IMR-90 (cell line): ENCODE data around the gene RENBP. TPM values are rescaled to one million over a fixed set of nuclear protein-coding genes. Genes with fewer than 3 reads are reported as not detected.

Source experiments
- ATAC-seq: fragments of 200-7000 bp; cut with Tn5 transposase; 2 replicates; pipeline ENCODE4 v1.9.1; 2020; ENCODE audit warnings: low read depth, mild to moderate bottlenecking, moderate library complexity
- BruUV-seq: library from RNA; stranded (reverse); fragments of 400-500 nt; replicated peaks from 2 replicates; lab custom pipeline; 2021; lab: Mats Ljungman, UMichigan
- CTCF ChIA-PET: fragments of 300-600 bp; formaldehyde crosslinking; extraction: SDS; loops from one replicate; lab custom pipeline; 2021; ENCODE audit warnings: antibody characterized with exemption; lab: Yijun Ruan, JAX
- POLR2A ChIA-PET: fragments of 300-600 bp; sonication (Branson Sonifier 250); formaldehyde crosslinking; loops from one replicate; lab custom pipeline; 2022; ENCODE audit warnings: antibody characterized with exemption; ENCODE audit not compliant: unreplicated experiment; lab: Charles Lee
- DNase-seq: peaks from one replicate; pipeline ENCODE4 v3.0.0; 2013
- H2AFZ ChIP-seq: replicated peaks from 2 replicates; pipeline ENCODE3; 2013; ENCODE audit warnings: low read length, mild to moderate bottlenecking; ENCODE audit not compliant: poor library complexity
- H2AK5ac ChIP-seq: 2 replicates; pipeline ENCODE4 v1.6.1; 2013; ENCODE audit warnings: low read depth, low read length, inconsistent platforms
- H2AK9ac ChIP-seq: replicated peaks from 2 replicates; pipeline ENCODE3; 2013; ENCODE audit warnings: mild to moderate bottlenecking, low read depth, low read length, moderate library complexity; ENCODE audit not compliant: poor library complexity
- H2BK120ac ChIP-seq: 2 replicates; pipeline ENCODE4 v1.6.1; 2013; ENCODE audit warnings: low read depth, low read length, inconsistent platforms
- H2BK15ac ChIP-seq: 3 replicates; pipeline ENCODE4 v1.6.1; 2013; ENCODE audit warnings: low read depth, low read length, inconsistent platforms
- H2BK20ac ChIP-seq: 2 replicates; pipeline ENCODE4 v1.6.1; 2013; ENCODE audit warnings: low read depth, mild to moderate bottlenecking, inconsistent platforms, low read length, moderate library complexity
- H2BK5ac ChIP-seq: 2 replicates; pipeline ENCODE4 v1.6.1; 2013; ENCODE audit warnings: mild to moderate bottlenecking, low read depth, low read length, inconsistent platforms; ENCODE audit not compliant: poor library complexity, severe bottlenecking
- H3K14ac ChIP-seq: replicated peaks from 2 replicates; pipeline ENCODE4 v1.6.1; 2013; ENCODE audit warnings: low read depth, low read length, inconsistent platforms
- H3K18ac ChIP-seq: 2 replicates; pipeline ENCODE4 v1.6.1; 2013; ENCODE audit warnings: low read depth, low read length, control low read depth
- H3K23ac ChIP-seq: 2 replicates; pipeline ENCODE4 v1.6.1; 2013; ENCODE audit warnings: low read depth, low read length, inconsistent platforms
- H3K27ac ChIP-seq: 2 replicates; pipeline ENCODE4 v1.5.1; 2013; ENCODE audit warnings: mild to moderate bottlenecking, control low read depth, low read length; ENCODE audit not compliant: insufficient read depth
- H3K27me3 ChIP-seq: 2 replicates; pipeline ENCODE4 v1.6.1; 2013; ENCODE audit warnings: low read length; ENCODE audit not compliant: control insufficient read depth, insufficient read depth
- H3K36me3 ChIP-seq: 2 replicates; pipeline ENCODE4 v1.6.1; 2013; ENCODE audit warnings: low read length, mixed read lengths; ENCODE audit not compliant: control insufficient read depth, insufficient read depth
- H3K4ac ChIP-seq: 2 replicates; pipeline ENCODE4 v1.6.1; 2013; ENCODE audit warnings: low read depth, low read length, inconsistent platforms
- H3K4me1 ChIP-seq: 2 replicates; pipeline ENCODE4 v1.6.1; 2013; ENCODE audit warnings: low read length, mixed read lengths; ENCODE audit not compliant: control insufficient read depth, insufficient read depth
- H3K4me2 ChIP-seq: 2 replicates; pipeline ENCODE4 v1.6.1; 2013; ENCODE audit warnings: low read depth, mild to moderate bottlenecking, control low read depth, low read length, moderate library complexity
- H3K4me3 ChIP-seq: 2 replicates; pipeline ENCODE4 v1.5.1; 2013; ENCODE audit warnings: low read depth, mild to moderate bottlenecking, control low read depth, low read length, moderate library complexity; ENCODE audit not compliant: insufficient read depth
- H3K56ac ChIP-seq: 2 replicates; pipeline ENCODE4 v1.6.1; 2013; ENCODE audit warnings: low read length, inconsistent platforms; ENCODE audit not compliant: insufficient read depth; ENCODE audit errors: extremely low read depth
- H3K79me1 ChIP-seq, 2 experiments: 2 replicates each; pipeline ENCODE4 v1.6.1; 2013; ENCODE audit warnings: low read length in 2 of 2, inconsistent platforms in 1 of 2, low read depth in 1 of 2
- H3K9ac ChIP-seq: 2 replicates; pipeline ENCODE4 v1.6.1; 2013; ENCODE audit warnings: low read depth, low read length, control low read depth
- H3K9me1 ChIP-seq: 2 replicates; pipeline ENCODE4 v1.6.1; 2013; ENCODE audit warnings: low read length, inconsistent platforms; ENCODE audit not compliant: insufficient read depth
- H3K9me3 ChIP-seq: 2 replicates; pipeline ENCODE4 v1.6.1; 2013; ENCODE audit warnings: low read length; ENCODE audit not compliant: control insufficient read depth, insufficient read depth
- H4K20me1 ChIP-seq: 2 replicates; pipeline ENCODE4 v1.6.1; 2013; ENCODE audit warnings: low read length, inconsistent platforms; ENCODE audit not compliant: insufficient read depth
- H4K5ac ChIP-seq: 2 replicates; pipeline ENCODE4 v1.6.1; 2013; ENCODE audit warnings: mild to moderate bottlenecking, low read depth, low read length, control low read depth
- H4K8ac ChIP-seq, 2 experiments: 2 replicates each; pipeline ENCODE4 v1.6.1; 2013; ENCODE audit warnings: low read depth in 2 of 2, low read length in 2 of 2, control low read depth in 1 of 2, inconsistent platforms in 1 of 2
- H4K91ac ChIP-seq: 2 replicates; pipeline ENCODE4 v1.6.1; 2013; ENCODE audit warnings: low read depth, low read length, inconsistent platforms; ENCODE audit not compliant: insufficient read depth
- CEBPB ChIP-seq: IDR thresholded peaks from 2 replicates; pipeline ENCODE4 v1.6.1; 2012; ENCODE audit warnings: low read depth, low read length, improper control_type of control experiment
- CHD1 ChIP-seq: IDR thresholded peaks from 2 replicates; pipeline ENCODE4 v1.6.1; 2012; ENCODE audit warnings: low read depth, low read length, improper control_type of control experiment
- FOS ChIP-seq: fragments of 150-350 bp; IDR thresholded peaks from 2 replicates; pipeline ENCODE4 v1.6.1; 2016; ENCODE audit warnings: low read depth, low read length
- MAFK ChIP-seq: IDR thresholded peaks from 2 replicates; pipeline ENCODE4 v1.6.1; 2012; ENCODE audit warnings: low read depth, low read length, improper control_type of control experiment
- MAZ ChIP-seq: IDR thresholded peaks from 2 replicates; pipeline ENCODE4 v1.6.1; 2012; ENCODE audit warnings: low read depth, mild to moderate bottlenecking, low read length, improper control_type of control experiment, moderate library complexity, borderline replicate concordance
- MXI1 ChIP-seq: IDR thresholded peaks from 2 replicates; pipeline ENCODE4 v1.6.1; 2012; ENCODE audit warnings: low read depth, mild to moderate bottlenecking, low read length, moderate library complexity, borderline replicate concordance
- NFE2L2 ChIP-seq: fragments of 150-350 bp; IDR thresholded peaks from 2 replicates; pipeline ENCODE4 v1.6.1; 2016; ENCODE audit warnings: low read depth, mild to moderate bottlenecking, low read length
- POLR2A ChIP-seq: IDR thresholded peaks from 2 replicates; pipeline ENCODE4 v1.6.1; 2012; ENCODE audit warnings: mild to moderate bottlenecking, low read depth, low read length
- RAD21 ChIP-seq: IDR thresholded peaks from 2 replicates; pipeline ENCODE4 v1.6.1; 2012; ENCODE audit warnings: low read length, improper control_type of control experiment
- RCOR1 ChIP-seq: IDR thresholded peaks from 2 replicates; pipeline ENCODE4 v1.6.1; 2012; ENCODE audit warnings: mild to moderate bottlenecking, low read length, improper control_type of control experiment; ENCODE audit not compliant: insufficient replicate concordance
- RFX5 ChIP-seq: IDR thresholded peaks from 2 replicates; pipeline ENCODE4 v1.8.0; 2012; ENCODE audit warnings: low read depth, mild to moderate bottlenecking, low read length, moderate library complexity
- SMC3 ChIP-seq: fragments of 150-350 bp; IDR thresholded peaks from 2 replicates; pipeline ENCODE4 v1.6.1; 2016; ENCODE audit warnings: low read depth, mild to moderate bottlenecking, antibody characterized with exemption, low read length, moderate library complexity
- WGBS, 2 experiments: methylation state at CpG; one replicate each; pipeline versions ENCODE4 v1.1.5 to v1.1.7; 2013; ENCODE audit warnings: missing lambda C conversion rate in 2 of 2; ENCODE audit not compliant: insufficient read length in 1 of 2; ENCODE audit errors: extremely low coverage in 2 of 2; 5-methylcytosine and 5-hydroxymethylcytosine counted together
- dilution Hi-C: fragments of 300-500 bp; cut with HindIII; formaldehyde crosslinking; loops from one replicate; pipeline ENCODE4 v1.14.3; 2018; ENCODE audit warnings: low sequenced_read_pairs; ENCODE audit not compliant: unreplicated experiment
- in situ Hi-C: fragments of 300-500 bp; cut with MboI; formaldehyde crosslinking; loops from 3 replicates; pipeline ENCODE4 v1.14.3; 2019; ENCODE audit warnings: low sequenced_read_pairs, inconsistent platforms, mixed read lengths
- intact Hi-C: fragments of 100-400 bp; cut with micrococcal nuclease; formaldehyde crosslinking; loops from 2 replicates; pipeline ENCODE4 v1.10.0; 2022
- polyA plus RNA-seq, 3 experiments: library from polyadenylated mRNA; depleted of rRNA; stranded (reverse); fragments of >200 nt; gene quantifications; 2 replicates each; pipeline ENCODE4 v1.2.3, GENCODE V29; 2012; ENCODE audit warnings: low replicate concordance in 1 of 3
- total RNA-seq: library from RNA; depleted of rRNA; stranded (reverse); fragments of >200 nt; gene quantifications from 2 replicates; pipeline ENCODE4 v1.2.3, GENCODE V29; 2012
- TF ChIP-seq, protein P1 (sequence below): fragments of 150-350 bp; IDR thresholded peaks from 2 replicates; pipeline ENCODE4 v1.6.1; 2016; ENCODE audit warnings: low read depth, mild to moderate bottlenecking, low read length, moderate library complexity, borderline replicate concordance
- TF ChIP-seq, protein P2 (sequence below): conservative IDR thresholded peaks from 2 replicates; pipeline ENCODE4 v1.5.1; 2012; ENCODE audit warnings: mild to moderate bottlenecking, low read depth, low read length, improper control_type of control experiment
- TF ChIP-seq, protein P3 (sequence below): fragments of 150-350 bp; IDR thresholded peaks from 2 replicates; pipeline ENCODE4 v1.6.1; 2017; ENCODE audit warnings: mild to moderate bottlenecking, antibody characterized with exemption, low read length, low read depth

RENBP gene
- total and polyA plus RNA-seq, 2 of the 4 experiments (the other 2 are of a cell fraction), result 0.15 to 0.18 TPM

DNA sequence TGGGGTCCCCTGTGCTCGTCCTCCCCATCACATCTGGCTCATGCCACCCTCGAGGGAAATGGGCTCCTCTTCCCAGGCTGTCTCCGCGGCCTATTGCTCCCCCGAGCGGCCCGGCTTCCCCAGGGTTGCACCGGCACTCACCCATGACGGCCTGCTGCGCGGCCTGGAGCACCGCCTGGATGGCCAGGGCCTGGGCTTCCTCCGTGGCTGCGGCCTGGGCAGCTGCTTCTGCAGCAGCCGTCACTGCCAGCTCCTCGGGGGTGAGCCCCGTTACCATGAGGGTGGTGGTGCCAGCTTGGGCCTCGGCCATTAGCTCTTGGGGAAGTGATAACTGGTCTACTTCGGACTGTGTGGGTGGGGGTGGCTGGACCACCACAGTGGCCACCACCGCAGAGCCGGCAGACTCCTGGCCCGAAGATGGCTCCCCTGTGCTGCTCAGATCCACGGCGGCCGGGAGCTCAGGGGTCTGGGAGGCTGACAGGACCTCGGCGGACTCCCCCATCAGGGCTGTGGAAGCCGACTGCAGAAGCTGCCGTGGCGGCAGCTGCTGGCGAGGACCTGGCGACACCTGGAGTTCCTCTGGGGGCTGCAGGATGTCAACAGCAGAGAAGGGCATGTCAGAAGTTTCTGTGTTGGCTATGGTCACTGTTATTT is 8.1 kb upstream of the RENBP start:
- no peak overlapping the region for H4K5ac ChIP-seq
- H3K4me1 ChIP-seq, result peaks cover 4% of the 10 kb centered on the region
- peaks cover 0 to 6% of the 10 kb centered on the region in 2 experiments; a peak in 1 of 4 replicates for H3K79me1 ChIP-seq
- peak overlapping the region; percentile 64 to 69; a peak in 3 of 4 replicates for H4K8ac ChIP-seq
- POLR2A ChIA-PET, result no interaction called here
- no peak overlapping the region for H2BK5ac ChIP-seq
- H3K23ac ChIP-seq, result no peak overlapping the region
- no peak overlapping the region for H3K18ac ChIP-seq
- H4K20me1 ChIP-seq, result no peaks in the 10 kb centered on the region
- dilution Hi-C loops, result no loop called here
- H3K27me3 ChIP-seq, result no peaks in the 10 kb centered on the region
- no peak overlapping the region for H3K56ac ChIP-seq
- H3K36me3 ChIP-seq, result peaks cover 66% of the 10 kb centered on the region
- BruUV-seq, result no TSS peak
- H2AK9ac ChIP-seq, result peak overlapping the region; percentile 55
- no peak overlapping the region for H3K9ac ChIP-seq
- CTCF ChIA-PET, result no interaction called here
- H3K27ac ChIP-seq, result no peak overlapping the region
- DNase-seq (no peak), ATAC-seq (no peak)
- H3K14ac ChIP-seq, result no peak overlapping the region
- intact Hi-C loops, result loop anchor here (1.0 kb wide), 1 partner anchor 188 kb away; the partner anchor contains the start of gene PLXNB3
- no peak overlapping the region; the same call in 2 of the 3 replicates for H2BK15ac ChIP-seq
- no peak overlapping the region for H3K4me2 ChIP-seq
- peak overlapping the region; percentile 72 for H3K4ac ChIP-seq
- no peak overlapping the region for H2AFZ ChIP-seq
- 93% methylated on average over 18 of the region's 32 CpGs; no CpG with 5 or more reads in 1 of the 2 experiments for WGBS, 2 experiments
- no peaks in the 10 kb centered on the region for H3K9me3 ChIP-seq
- in situ Hi-C loops, result no loop called here
- H4K91ac ChIP-seq, result peak overlapping the region; percentile 31; the same call in 1 of the 2 replicates
- H3K4me3 ChIP-seq, result no peak overlapping the region
- H2BK120ac ChIP-seq, result no peak overlapping the region
- peak overlapping the region; percentile 83; the same call in 1 of the 2 replicates for H2AK5ac ChIP-seq
- H3K9me1 ChIP-seq, result no peaks in the 10 kb centered on the region
- no peak overlapping the region; the same call in 1 of the 2 replicates for H2BK20ac ChIP-seq
- TF ChIP-seq, protein P1, sequence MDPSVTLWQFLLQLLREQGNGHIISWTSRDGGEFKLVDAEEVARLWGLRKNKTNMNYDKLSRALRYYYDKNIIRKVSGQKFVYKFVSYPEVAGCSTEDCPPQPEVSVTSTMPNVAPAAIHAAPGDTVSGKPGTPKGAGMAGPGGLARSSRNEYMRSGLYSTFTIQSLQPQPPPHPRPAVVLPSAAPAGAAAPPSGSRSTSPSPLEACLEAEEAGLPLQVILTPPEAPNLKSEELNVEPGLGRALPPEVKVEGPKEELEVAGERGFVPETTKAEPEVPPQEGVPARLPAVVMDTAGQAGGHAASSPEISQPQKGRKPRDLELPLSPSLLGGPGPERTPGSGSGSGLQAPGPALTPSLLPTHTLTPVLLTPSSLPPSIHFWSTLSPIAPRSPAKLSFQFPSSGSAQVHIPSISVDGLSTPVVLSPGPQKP, result no peak
- no peak for TF ChIP-seq NFE2L2
- no peak for TF ChIP-seq CEBPB
- TF ChIP-seq, protein P2, sequence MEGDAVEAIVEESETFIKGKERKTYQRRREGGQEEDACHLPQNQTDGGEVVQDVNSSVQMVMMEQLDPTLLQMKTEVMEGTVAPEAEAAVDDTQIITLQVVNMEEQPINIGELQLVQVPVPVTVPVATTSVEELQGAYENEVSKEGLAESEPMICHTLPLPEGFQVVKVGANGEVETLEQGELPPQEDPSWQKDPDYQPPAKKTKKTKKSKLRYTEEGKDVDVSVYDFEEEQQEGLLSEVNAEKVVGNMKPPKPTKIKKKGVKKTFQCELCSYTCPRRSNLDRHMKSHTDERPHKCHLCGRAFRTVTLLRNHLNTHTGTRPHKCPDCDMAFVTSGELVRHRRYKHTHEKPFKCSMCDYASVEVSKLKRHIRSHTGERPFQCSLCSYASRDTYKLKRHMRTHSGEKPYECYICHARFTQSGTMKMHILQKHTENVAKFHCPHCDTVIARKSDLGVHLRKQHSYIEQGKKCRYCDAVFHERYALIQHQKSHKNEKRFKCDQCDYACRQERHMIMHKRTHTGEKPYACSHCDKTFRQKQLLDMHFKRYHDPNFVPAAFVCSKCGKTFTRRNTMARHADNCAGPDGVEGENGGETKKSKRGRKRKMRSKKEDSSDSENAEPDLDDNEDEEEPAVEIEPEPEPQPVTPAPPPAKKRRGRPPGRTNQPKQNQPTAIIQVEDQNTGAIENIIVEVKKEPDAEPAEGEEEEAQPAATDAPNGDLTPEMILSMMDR, result no peak
- no peak for TF ChIP-seq RCOR1
- no peak for TF ChIP-seq CHD1
- TF ChIP-seq MXI1, result no peak
- no peak for TF ChIP-seq RFX5
- TF ChIP-seq POLR2A, result no peak
- no peak for TF ChIP-seq FOS
- TF ChIP-seq MAFK, result no peak
- TF ChIP-seq MAZ, result no peak
- TF ChIP-seq, protein P3, sequence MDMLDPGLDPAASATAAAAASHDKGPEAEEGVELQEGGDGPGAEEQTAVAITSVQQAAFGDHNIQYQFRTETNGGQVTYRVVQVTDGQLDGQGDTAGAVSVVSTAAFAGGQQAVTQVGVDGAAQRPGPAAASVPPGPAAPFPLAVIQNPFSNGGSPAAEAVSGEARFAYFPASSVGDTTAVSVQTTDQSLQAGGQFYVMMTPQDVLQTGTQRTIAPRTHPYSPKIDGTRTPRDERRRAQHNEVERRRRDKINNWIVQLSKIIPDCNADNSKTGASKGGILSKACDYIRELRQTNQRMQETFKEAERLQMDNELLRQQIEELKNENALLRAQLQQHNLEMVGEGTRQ, result no peak
- no peak for TF ChIP-seq SMC3
- no peak for TF ChIP-seq RAD21
